ENCODE results near the gene CORO2A. TPM values are rescaled to one million over a fixed set of nuclear protein-coding genes. Genes with fewer than 3 reads are reported as not detected.

Gene CORO2A
- total RNA-seq, 2 donors from 2014 or later = 31.2 to 45.3 TPM

DNA sequence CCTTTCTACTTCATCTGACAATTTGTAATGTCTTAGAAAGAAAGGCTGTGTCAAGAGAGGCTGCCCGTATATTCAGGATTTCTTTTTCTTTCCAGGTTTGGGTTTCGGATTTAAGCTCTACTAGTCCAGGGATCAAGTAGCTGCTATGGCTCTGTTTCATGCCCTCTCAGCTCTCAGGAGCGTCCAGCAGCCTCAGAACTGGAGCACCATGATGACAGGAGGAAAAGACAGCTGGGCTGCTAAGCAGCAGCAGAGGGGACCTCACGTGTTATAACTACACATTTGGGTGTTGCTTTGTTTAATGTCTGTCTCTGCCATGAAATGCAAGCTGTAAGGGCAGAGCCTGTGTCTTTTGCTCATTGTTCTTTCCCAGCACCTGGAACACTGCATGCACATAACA, 34.5 kb upstream of the CORO2A start:
- Histone ChIP-seq H3K4me3 (no peak overlapping the region), H3K9me3 (no peaks in the 10 kb centered on the region), H3K4me1 (replicated peaks) (no peaks in the 10 kb centered on the region), H3K27ac (peak overlapping the region in 1 of 2 donors; percentile 4), H3K27me3 (replicated peaks; ENCODE audit: insufficient read depth) (no peaks in the 10 kb centered on the region), H3K36me3 (no peaks in the 10 kb centered on the region)
- intact Hi-C loops (cut with DNase I) = no loop called here
- no peak for DNase-seq (ENCODE audit: low spot score)
- TF ChIP-seq POLR2AphosphoS5 (IDR thresholded peaks at IDR 0.05) = no peak
- no peak for TF ChIP-seq CTCF (IDR thresholded peaks at IDR 0.05)
- no peak for TF ChIP-seq POLR2A (IDR thresholded peaks at IDR 0.05)
- 81% methylated on average over 4 of the region's 4 CpGs for WGBS

- Histone ChIP-seq H3K36me3 (no peaks in the 10 kb centered on the region), H3K9me3 (no peaks in the 10 kb centered on the region), H3K27me3 (replicated peaks; ENCODE audit: insufficient read depth) (no peaks in the 10 kb centered on the region), H3K4me3 (no peak overlapping the region), H3K27ac (peak overlapping the region in 1 of 2 donors; percentile 24), H3K4me1 (replicated peaks) (no peaks in the 10 kb centered on the region)
- intact Hi-C loops (cut with DNase I) = no loop called here
- 42% methylated on average over 1 of the region's 1 CpG for WGBS
- TF ChIP-seq POLR2A (IDR thresholded peaks at IDR 0.05) (no peak), CTCF (IDR thresholded peaks at IDR 0.05) (no peak), POLR2AphosphoS5 (IDR thresholded peaks at IDR 0.05) (peak; percentile 9)
- DNase-seq (ENCODE audit: low spot score) = no peak
Measured at GRCh38 chr9:98226516-98226915, 34.1 kb upstream of the CORO2A start.

DNA sequence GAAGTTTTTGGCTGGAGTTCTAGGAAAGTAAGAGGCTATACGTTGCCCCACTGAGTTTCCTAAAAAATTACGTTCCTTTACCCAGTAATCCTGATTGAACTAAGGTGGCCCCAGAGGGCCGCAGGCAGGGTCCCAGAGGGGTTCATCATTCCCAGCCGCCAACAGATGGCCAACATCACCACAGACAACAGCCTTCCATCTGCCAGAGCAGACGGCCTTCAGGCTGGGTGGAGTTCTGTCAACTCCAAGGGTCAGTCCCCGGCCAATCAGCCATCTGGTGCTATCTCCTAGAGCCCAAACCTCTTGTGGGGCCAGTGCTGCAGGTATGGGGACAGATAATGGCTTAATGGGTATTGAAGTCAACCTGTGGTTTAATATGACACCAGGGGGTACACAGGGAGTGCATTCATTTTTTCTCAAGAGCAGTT, 32.6 kb upstream of the CORO2A start:
- WGBS = 86% methylated on average over 6 of the region's 6 CpGs
- no peaks in the 10 kb centered on the region for H3K27me3 ChIP-seq (replicated peaks; ENCODE audit: insufficient read depth)
- H3K4me3 ChIP-seq = no peak overlapping the region
- peak overlapping the region in 1 of 2 donors; percentile 22 for H3K27ac ChIP-seq
- H3K9me3 ChIP-seq = no peaks in the 10 kb centered on the region
- H3K36me3 ChIP-seq = peaks cover 0 to 7% of the 10 kb centered on the region in 2 donors
- no peak for TF ChIP-seq CTCF (IDR thresholded peaks at IDR 0.05)
- no peak for TF ChIP-seq POLR2AphosphoS5 (IDR thresholded peaks at IDR 0.05)
- TF ChIP-seq POLR2A (IDR thresholded peaks at IDR 0.05) = no peak
- intact Hi-C loops (cut with DNase I) = no loop called here
- no peak for DNase-seq (ENCODE audit: low spot score)
- H3K4me1 ChIP-seq (replicated peaks) = no peaks in the 10 kb centered on the region

- intact Hi-C loops (cut with DNase I) = no loop called here
- H3K4me3 ChIP-seq = no peak overlapping the region
- H3K9me3 ChIP-seq = no peaks in the 10 kb centered on the region
- no peaks in the 10 kb centered on the region for H3K4me1 ChIP-seq (replicated peaks)
- H3K36me3 ChIP-seq = peaks cover 0 to 7% of the 10 kb centered on the region in 2 donors
- peak; percentile 72 for TF ChIP-seq POLR2AphosphoS5 (IDR thresholded peaks at IDR 0.05)
- TF ChIP-seq POLR2A (IDR thresholded peaks at IDR 0.05) = no peak
- 53% methylated on average over 5 of the region's 5 CpGs for WGBS
- DNase-seq (ENCODE audit: low spot score) = peak; percentile 80
- no peaks in the 10 kb centered on the region for H3K27me3 ChIP-seq (replicated peaks; ENCODE audit: insufficient read depth)
- H3K27ac ChIP-seq = peak overlapping the region; percentile 59 to 73
Measured at GRCh38 chr9:98222885-98223691, 30.7 kb upstream of the CORO2A start.

- 94% methylated on average over 21 of the region's 21 CpGs for WGBS
- intact Hi-C loops (cut with DNase I) = no loop called here
- no peak overlapping the region for H3K27ac ChIP-seq
- no peak for DNase-seq (ENCODE audit: low spot score)
- H3K9me3 ChIP-seq = no peaks in the 10 kb centered on the region
- H3K4me3 ChIP-seq = no peak overlapping the region
- H3K36me3 ChIP-seq = peaks cover 0 to 7% of the 10 kb centered on the region in 2 donors
- TF ChIP-seq CTCF (IDR thresholded peaks at IDR 0.05) (no peak), POLR2AphosphoS5 (IDR thresholded peaks at IDR 0.05) (no peak), POLR2A (IDR thresholded peaks at IDR 0.05) (no peak)
- H3K4me1 ChIP-seq (replicated peaks) = no peaks in the 10 kb centered on the region
- H3K27me3 ChIP-seq (replicated peaks; ENCODE audit: insufficient read depth) = no peaks in the 10 kb centered on the region
Measured at GRCh38 chr9:98220911-98221310, 28.5 kb upstream of the CORO2A start.

Data from prostate gland (tissue), 2 donors.